Esophagus squamous epithelium (tissue), 4 donors: ENCODE results near the gene SPATA9.

Experiments used
- CTCF ChIP-seq, 6 experiments: fragments of 450-650 bp in 4 of 6; fragments of 200-600 bp in 2 of 6; sonication (generic) in 2 of 6; IDR thresholded peaks; one replicate each; pipeline ENCODE4 v1.5.1; 2016 to 2019; ENCODE audit warnings: antibody characterized with exemption in 6 of 6, mild to moderate bottlenecking in 4 of 6, moderate library complexity in 4 of 6
- POLR2A ChIP-seq, 4 donors: fragments of 450-650 bp; IDR thresholded peaks; one replicate each; pipeline ENCODE4 v1.6.1; 2017; ENCODE audit warnings: antibody characterized with exemption in 4 of 4, mild to moderate bottlenecking in 4 of 4, moderate library complexity in 3 of 4

GRCh38 chr5:95721582-95722295 is 38.9 kb upstream of the SPATA9 start:
- no peak for TF ChIP-seq POLR2A (IDR thresholded peaks at IDR 0.05)
- TF ChIP-seq CTCF (IDR thresholded peaks at IDR 0.05): no peak
